AG04450 (cell line): Measurements from ENCODE around the gene TMF1. TPM values are rescaled to one million over a fixed set of nuclear protein-coding genes. Genes with fewer than 3 reads are reported as not detected.

Source experiments
- CTCF ChIA-PET: fragments of 300-600, 350-600 bp; formaldehyde crosslinking; extraction: SDS; loops from one replicate; lab custom pipeline; 2022; ENCODE audit warnings: antibody characterized with exemption, inconsistent platforms; lab: Charles Lee
- POLR2A ChIA-PET: fragments of 350-600 bp; formaldehyde crosslinking; extraction: SDS; loops from one replicate; lab custom pipeline; 2021; ENCODE audit warnings: antibody characterized with exemption, inconsistent platforms; lab: Yijun Ruan, JAX
- DNase-seq: peaks from one replicate; pipeline ENCODE4 v3.0.0-alpha.2; 2011; ENCODE audit warnings: low read depth, low spot score
- H3K27ac ChIP-seq: one replicate; pipeline ENCODE4 v1.5.1; 2012; ENCODE audit warnings: low read depth, low read length, control low read depth
- H3K27me3 ChIP-seq: one replicate; pipeline ENCODE4 v1.6.0; 2012; ENCODE audit warnings: low read length; ENCODE audit not compliant: control insufficient read depth, insufficient read depth
- H3K4me3 ChIP-seq: 2 replicates; pipeline ENCODE4 v1.5.1; 2011; ENCODE audit warnings: mild to moderate bottlenecking, low read depth, low read length, control low read depth
- H3K9me3 ChIP-seq: 2 replicates; pipeline ENCODE4 v1.5.1; 2012; ENCODE audit warnings: low read length; ENCODE audit not compliant: control insufficient read depth, insufficient read depth
- polyA plus RNA-seq: library from polyadenylated mRNA; depleted of rRNA; stranded (reverse); fragments of >200 nt; gene quantifications from 2 replicates; pipeline ENCODE4 v1.2.3, GENCODE V29; 2011
- TF ChIP-seq, protein P1 (sequence below): IDR thresholded peaks from 2 replicates; pipeline ENCODE4 v1.5.1; 2011; ENCODE audit warnings: low read depth, low read length, control low read depth, inconsistent platforms

Gene TMF1
- polyA plus RNA-seq, 1 experiment: 21.1 TPM

DNA sequence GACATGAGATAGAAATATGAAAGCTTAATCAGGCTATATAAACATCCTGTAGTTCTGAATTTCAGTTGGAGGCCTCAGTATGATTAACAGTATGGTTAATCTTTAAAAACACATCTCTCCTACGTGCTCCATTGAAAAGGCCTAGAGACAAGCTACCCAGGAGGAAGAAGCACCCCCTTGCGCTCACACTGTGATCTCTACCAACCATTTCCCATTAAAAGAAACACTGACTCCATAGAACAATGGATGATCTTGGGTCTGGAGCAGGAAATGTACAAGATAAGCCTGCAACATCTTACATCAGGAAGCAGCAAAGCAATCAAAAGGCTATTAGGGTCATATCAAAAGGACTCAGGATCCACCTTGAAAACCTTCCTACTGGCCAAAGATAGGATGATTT, 35.2 kb downstream of the TMF1 start:
- H3K4me3 ChIP-seq: no peak overlapping the region
- no peak overlapping the region for H3K27ac ChIP-seq
- H3K27me3 ChIP-seq: no peaks in the 10 kb centered on the region
- no peaks in the 10 kb centered on the region for H3K9me3 ChIP-seq
- ChIA-PET POLR2A (no interaction called here), CTCF (no interaction called here)
- no peak for DNase-seq
- TF ChIP-seq, protein P1, sequence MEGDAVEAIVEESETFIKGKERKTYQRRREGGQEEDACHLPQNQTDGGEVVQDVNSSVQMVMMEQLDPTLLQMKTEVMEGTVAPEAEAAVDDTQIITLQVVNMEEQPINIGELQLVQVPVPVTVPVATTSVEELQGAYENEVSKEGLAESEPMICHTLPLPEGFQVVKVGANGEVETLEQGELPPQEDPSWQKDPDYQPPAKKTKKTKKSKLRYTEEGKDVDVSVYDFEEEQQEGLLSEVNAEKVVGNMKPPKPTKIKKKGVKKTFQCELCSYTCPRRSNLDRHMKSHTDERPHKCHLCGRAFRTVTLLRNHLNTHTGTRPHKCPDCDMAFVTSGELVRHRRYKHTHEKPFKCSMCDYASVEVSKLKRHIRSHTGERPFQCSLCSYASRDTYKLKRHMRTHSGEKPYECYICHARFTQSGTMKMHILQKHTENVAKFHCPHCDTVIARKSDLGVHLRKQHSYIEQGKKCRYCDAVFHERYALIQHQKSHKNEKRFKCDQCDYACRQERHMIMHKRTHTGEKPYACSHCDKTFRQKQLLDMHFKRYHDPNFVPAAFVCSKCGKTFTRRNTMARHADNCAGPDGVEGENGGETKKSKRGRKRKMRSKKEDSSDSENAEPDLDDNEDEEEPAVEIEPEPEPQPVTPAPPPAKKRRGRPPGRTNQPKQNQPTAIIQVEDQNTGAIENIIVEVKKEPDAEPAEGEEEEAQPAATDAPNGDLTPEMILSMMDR: no peak

DNA sequence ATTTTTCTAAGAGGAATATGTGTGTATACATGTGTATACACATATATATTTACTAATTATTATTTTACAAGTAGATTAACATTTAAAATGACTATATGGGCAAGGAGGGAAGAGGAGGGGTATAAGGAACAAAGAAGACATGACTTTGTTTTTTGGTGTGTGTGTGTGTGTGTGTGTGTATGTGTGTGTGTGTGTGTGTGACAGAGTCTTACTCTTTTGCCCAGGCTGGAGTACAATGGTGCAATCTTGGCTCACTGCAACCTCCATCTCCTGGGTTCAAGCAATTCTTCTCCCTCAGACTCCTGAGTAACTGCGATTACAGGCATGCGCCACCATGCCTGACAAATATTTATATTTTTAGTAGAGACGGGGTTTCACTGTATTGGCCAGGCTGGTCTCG, 36.0 kb downstream of the TMF1 start:
- CTCF ChIA-PET: no interaction called here

DNA sequence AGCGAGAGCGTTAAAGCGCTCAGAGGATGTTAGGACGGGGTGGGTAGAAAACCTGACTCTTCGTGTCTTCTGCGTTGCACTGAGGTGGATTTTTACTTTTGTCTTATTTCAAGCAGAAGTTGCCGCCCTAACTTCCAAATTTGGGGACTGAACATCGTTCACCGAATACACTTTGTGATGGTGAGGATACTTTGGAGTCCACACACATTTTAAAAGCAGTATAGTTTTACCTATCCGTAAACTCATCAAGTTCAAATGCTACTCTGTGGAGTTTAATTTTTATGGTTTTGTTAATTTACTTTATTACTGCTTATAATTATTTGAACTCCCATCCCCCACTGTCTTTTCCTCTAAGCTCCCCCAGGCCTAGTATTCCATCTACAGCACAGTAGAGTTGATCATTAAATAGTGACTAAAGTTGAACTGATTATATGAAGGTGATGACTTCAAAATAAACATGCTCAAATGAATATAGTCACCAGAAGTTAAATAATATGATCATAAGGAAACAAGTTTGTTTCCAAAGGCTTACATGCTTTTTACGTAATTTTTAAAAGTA, 38.0 kb downstream of the TMF1 start:
- ChIA-PET CTCF (interaction anchor here (0.9 to 1.4 kb wide), 4 partner anchors 8 to 75 kb away, joined by 3 to 5 read pairs (median 4); partner anchors contain the start of gene TMF1), POLR2A (interaction anchor here (0.8 to 1.0 kb wide), 3 partner anchors 9 to 18 kb away, joined by 4 read pairs; no protein-coding TSS in a partner anchor)
- H3K27ac ChIP-seq: peak overlapping the region; percentile 97
- no peaks in the 10 kb centered on the region for H3K27me3 ChIP-seq
- H3K4me3 ChIP-seq: peak overlapping the region; percentile 76
- TF ChIP-seq, protein P1: no peak
- no peaks in the 10 kb centered on the region for H3K9me3 ChIP-seq
- DNase-seq: no peak

More for the DNA sequence above, 36.0 kb downstream of the TMF1 start:
- Histone ChIP-seq H3K9me3 (no peaks in the 10 kb centered on the region), H3K27me3 (no peaks in the 10 kb centered on the region), H3K4me3 (no peak overlapping the region), H3K27ac (no peak overlapping the region)
- POLR2A ChIA-PET: no interaction called here
- DNase-seq: no peak
- TF ChIP-seq, protein P1: no peak

DNA sequence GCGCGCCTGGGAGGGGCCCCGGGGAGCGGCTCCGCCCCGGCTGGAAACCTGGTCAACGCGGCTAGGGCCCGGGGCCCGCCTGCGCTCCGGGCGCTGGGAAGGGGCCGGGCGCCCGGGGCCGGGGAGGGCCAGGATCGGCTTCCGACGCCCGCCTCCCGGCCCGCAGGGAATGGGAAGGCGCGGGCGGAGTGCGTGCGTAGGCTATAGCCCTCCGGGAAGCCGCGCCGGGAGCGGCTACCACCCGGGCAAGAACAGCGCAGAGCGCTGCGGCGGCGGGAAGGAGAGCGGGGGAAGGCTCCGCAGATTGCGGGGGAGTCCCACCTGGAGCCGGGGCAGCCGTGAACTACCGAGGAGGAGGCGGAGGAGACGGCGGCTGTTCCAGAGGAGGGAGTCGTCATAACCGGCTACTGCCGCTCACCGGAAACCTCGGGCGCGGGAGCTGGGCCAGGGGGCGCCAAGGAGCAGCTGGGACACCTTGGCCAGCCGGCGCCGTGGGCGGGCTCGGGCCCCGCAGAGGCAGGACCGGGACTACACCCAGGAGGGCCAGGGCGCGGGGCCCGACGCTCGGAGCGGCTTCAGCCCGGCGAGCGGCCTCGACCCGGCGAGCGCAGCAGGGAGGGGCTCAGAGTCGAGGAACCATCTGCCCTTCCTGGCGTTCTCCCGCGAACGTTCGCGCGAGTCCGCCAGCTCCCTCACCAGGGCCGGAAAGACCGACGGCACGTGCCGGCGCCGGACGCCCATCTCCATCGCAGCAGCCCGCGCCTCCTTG, 38.7 kb downstream of the TMF1 start, which contains the start of gene EOGT:
EOGT (minus strand) TSS at position 432 of the 769 bp plus-strand sequence. CDS start 3,838 bp downstream, outside the sequence.
- DNase-seq: no peak
- TF ChIP-seq, protein P1: peak; percentile 60
- ChIA-PET CTCF (interaction anchor here (0.9 to 1.4 kb wide), 5 partner anchors 8 to 76 kb away, joined by 3 to 5 read pairs (median 3); partner anchors contain the start of gene TMF1), POLR2A (interaction anchor here (0.8 to 1.0 kb wide), 3 partner anchors 8 to 18 kb away, joined by 4 read pairs; no protein-coding TSS in a partner anchor)
- H3K9me3 ChIP-seq: no peaks in the 10 kb centered on the region
- H3K27me3 ChIP-seq: no peaks in the 10 kb centered on the region
- H3K4me3 ChIP-seq: peak within 1 kb of the TSS; percentile 76
- H3K27ac ChIP-seq: peak within 1 kb of the TSS; percentile 97
